ENCODE results near the gene TAB2. TPM values are rescaled to one million over a fixed set of nuclear protein-coding genes. Genes with fewer than 3 reads are reported as not detected.
A peak's percentile ranks its signal among the peaks of the same experiment; 100 is the strongest.

TAB2 gene
- total and polyA plus RNA-seq, 9 of the 15 experiments (the other 6 are each of a cell fraction or from before 2014, with no cell fraction given), result 9.1 to 38.3 (median 18.6) TPM

DNA sequence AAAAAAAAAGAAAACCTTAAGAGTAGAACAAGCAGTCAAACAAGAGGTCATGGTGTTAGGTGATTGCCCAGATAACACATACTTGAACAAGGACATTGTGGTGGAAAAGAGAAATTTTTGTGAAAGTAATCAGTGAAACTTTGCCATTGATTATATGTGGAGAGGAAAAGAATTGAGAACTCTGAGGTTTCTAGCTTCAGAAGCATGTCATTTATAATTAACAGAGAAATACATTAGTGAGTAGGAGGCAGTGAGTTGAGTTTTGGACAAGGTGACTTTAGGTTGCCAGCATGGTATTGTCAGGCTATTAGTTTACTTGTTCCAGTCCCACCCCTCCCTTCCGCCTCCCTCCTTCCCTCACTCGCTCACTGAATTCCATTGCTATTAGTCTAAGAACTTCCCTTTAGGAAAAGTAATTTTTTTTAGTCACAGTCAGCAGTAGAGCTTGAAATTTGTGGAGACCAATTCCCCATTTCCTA, 17.2 kb downstream of the TAB2 start:
- H3K4me2 ChIP-seq (ENCODE audit: insufficient read depth, low read length), result no peak overlapping the region

DNA sequence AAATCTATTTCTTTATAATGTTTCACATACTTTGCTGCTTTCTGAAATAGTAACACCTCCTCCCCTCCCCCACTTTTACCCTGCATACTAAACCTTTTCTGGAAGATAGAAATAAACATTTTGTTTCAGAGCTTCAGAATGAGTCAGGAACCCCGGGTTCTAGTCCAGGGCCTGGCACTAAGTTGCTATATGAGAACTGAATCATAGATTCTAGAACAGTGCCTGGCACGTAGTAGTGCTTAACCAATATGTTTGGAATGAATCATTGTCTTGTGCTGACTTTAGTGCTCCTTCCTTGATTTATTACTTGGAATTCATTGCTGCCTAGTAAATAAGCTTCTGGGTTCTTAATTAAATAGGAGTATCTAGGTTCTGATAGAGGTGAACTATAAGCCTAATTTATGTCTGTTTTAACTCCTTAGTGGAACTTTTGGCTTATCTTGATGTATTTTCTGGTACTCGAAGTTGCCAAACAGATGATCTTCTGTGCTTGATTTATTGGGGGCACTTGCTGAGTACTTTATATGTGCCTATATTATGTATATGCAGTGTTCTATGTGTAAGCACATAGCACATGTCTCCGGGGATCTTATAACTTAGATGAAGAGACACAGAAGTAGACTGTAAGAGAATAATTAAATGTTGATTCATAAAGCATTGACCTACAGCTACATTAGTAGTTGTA, 18.6 kb downstream of the TAB2 start:
- intact Hi-C loops (cut with micrococcal nuclease), result no loop called here
- no peak overlapping the region for H3K9ac ChIP-seq (ENCODE audit: insufficient read depth in 1 of 2, low read depth in 2 of 2, low read length in 2 of 2)
- DNase-seq (ENCODE audit: extremely low read depth in 1 of 4, low spot score in 3 of 4) (no peak), ATAC-seq (no peak), FAIRE-seq (no peak)
- no peak overlapping the region for H2AFZ ChIP-seq (ENCODE audit: low read depth, low read length)
- H3K4me3 ChIP-seq, result no peak overlapping the region
- POLR2A ChIA-PET, result interaction anchor here (1.3 kb wide), 1 partner anchor 19 kb away, joined by 4 read pairs; the partner anchor contains the start of gene TAB2
- no peaks in the 10 kb centered on the region for H3K9me1 ChIP-seq (ENCODE audit: control insufficient read depth, insufficient read depth, low read length)
- H4K20me1 ChIP-seq (replicated peaks; ENCODE audit: control insufficient read depth, insufficient read depth, low read length), result peaks cover 21% of the 10 kb centered on the region; the same call in 1 of the 2 replicates
- no peaks in the 10 kb centered on the region for H3K36me3 ChIP-seq (ENCODE audit: control insufficient read depth, insufficient read depth, low read length)
- no peaks in the 10 kb centered on the region for H3K27me3 ChIP-seq (ENCODE audit: control insufficient read depth in 2 of 2, insufficient read depth in 2 of 2, low read length in 2 of 2)
- H3K4me2 ChIP-seq (ENCODE audit: insufficient read depth, low read length), result no peak overlapping the region
- peaks cover 94% of the 10 kb centered on the region for H3K79me2 ChIP-seq (ENCODE audit: control insufficient read depth, insufficient read depth, low read length)
- H3K4me1 ChIP-seq (replicated peaks in 1 of 2; ENCODE audit: control insufficient read depth in 2 of 2, insufficient read depth in 2 of 2, low read length in 2 of 2), result peaks cover 0 to 16% of the 10 kb centered on the region in 2 experiments; a peak in 3 of 5 replicates
- in situ Hi-C loops (cut with MboI), result no loop called here
- CTCF ChIA-PET (ENCODE audit: low intra/inter-chr PET ratio), result no interaction called here
- H3K27ac ChIP-seq (ENCODE audit: extremely low read depth, low read depth, low read length), result no peak overlapping the region
- no peaks in the 10 kb centered on the region for H3K9me3 ChIP-seq (replicated peaks; ENCODE audit: control insufficient read depth, insufficient read depth, low read depth, low read length)
- BruUV-seq (replicated peaks), result no TSS peak
- 50% methylated on average over 4 of the region's 4 CpGs for WGBS (ENCODE audit: insufficient coverage, low coverage, missing lambda C conversion rate)
- TF ChIP-seq RBM25 (IDR thresholded peaks at IDR 0.05; ENCODE audit: low read depth, low read length, severe bottlenecking), result no peak
- no peak for TF ChIP-seq L3MBTL2 (IDR thresholded peaks at IDR 0.05)
- TF ChIP-seq ZNF347 (CRISPR knock-in tag; IDR thresholded peaks at IDR 0.05; ENCODE audit: low read depth), result no peak
- TF ChIP-seq PCBP2 (IDR thresholded peaks at IDR 0.05; ENCODE audit: low read depth, low read length, poor library complexity, severe bottlenecking), result no peak
- TF ChIP-seq, protein P1, sequence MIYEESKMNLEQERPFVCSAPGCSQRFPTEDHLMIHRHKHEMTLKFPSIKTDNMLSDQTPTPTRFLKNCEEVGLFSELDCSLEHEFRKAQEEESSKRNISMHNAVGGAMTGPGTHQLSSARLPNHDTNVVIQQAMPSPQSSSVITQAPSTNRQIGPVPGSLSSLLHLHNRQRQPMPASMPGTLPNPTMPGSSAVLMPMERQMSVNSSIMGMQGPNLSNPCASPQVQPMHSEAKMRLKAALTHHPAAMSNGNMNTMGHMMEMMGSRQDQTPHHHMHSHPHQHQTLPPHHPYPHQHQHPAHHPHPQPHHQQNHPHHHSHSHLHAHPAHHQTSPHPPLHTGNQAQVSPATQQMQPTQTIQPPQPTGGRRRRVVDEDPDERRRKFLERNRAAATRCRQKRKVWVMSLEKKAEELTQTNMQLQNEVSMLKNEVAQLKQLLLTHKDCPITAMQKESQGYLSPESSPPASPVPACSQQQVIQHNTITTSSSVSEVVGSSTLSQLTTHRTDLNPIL (CRISPR knock-in tag; IDR thresholded peaks at IDR 0.05), result no peak
- no peak for TF ChIP-seq ZNF766 (CRISPR knock-in tag; conservative IDR thresholded peaks at IDR 0.05)
- TF ChIP-seq POLR2H (tag; IDR thresholded peaks at IDR 0.05; ENCODE audit: low read depth), result no peak
- TF ChIP-seq, protein P2, sequence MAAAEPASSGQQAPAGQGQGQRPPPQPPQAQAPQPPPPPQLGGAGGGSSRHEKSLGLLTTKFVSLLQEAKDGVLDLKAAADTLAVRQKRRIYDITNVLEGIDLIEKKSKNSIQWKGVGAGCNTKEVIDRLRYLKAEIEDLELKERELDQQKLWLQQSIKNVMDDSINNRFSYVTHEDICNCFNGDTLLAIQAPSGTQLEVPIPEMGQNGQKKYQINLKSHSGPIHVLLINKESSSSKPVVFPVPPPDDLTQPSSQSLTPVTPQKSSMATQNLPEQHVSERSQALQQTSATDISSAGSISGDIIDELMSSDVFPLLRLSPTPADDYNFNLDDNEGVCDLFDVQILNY (CRISPR knock-in tag; IDR thresholded peaks at IDR 0.05), result no peak
- no peak for TF ChIP-seq CHD1 (IDR thresholded peaks at IDR 0.05; ENCODE audit: low read length)

More for the DNA sequence above, 17.2 kb downstream of the TAB2 start:
- Histone ChIP-seq H2AFZ (ENCODE audit: low read depth, low read length) (no peak overlapping the region), H3K9ac (ENCODE audit: insufficient read depth in 1 of 2, low read depth in 2 of 2, low read length in 2 of 2) (no peak overlapping the region), H4K20me1 (replicated peaks; ENCODE audit: control insufficient read depth, insufficient read depth, low read length) (peaks cover 28% of the 10 kb centered on the region; the same call in 1 of the 2 replicates), H3K4me3 (no peak overlapping the region), H3K9me1 (ENCODE audit: control insufficient read depth, insufficient read depth, low read length) (no peaks in the 10 kb centered on the region), H3K4me1 (replicated peaks in 1 of 2; ENCODE audit: control insufficient read depth in 2 of 2, insufficient read depth in 2 of 2, low read length in 2 of 2) (peaks cover 0 to 16% of the 10 kb centered on the region in 2 experiments; a peak in 3 of 5 replicates), H3K79me2 (ENCODE audit: control insufficient read depth, insufficient read depth, low read length) (peaks cover 97% of the 10 kb centered on the region), H3K36me3 (ENCODE audit: control insufficient read depth, insufficient read depth, low read length) (no peaks in the 10 kb centered on the region), H3K9me3 (replicated peaks; ENCODE audit: control insufficient read depth, insufficient read depth, low read depth, low read length) (no peaks in the 10 kb centered on the region), H3K27me3 (ENCODE audit: control insufficient read depth in 2 of 2, insufficient read depth in 2 of 2, low read length in 2 of 2) (no peaks in the 10 kb centered on the region), H3K27ac (ENCODE audit: extremely low read depth, low read depth, low read length) (no peak overlapping the region)
- DNase-seq (ENCODE audit: extremely low read depth in 1 of 4, low spot score in 3 of 4) (no peak), ATAC-seq (no peak; the same call in 2 of the 3 replicates), FAIRE-seq (no peak)
- in situ Hi-C loops (cut with MboI), result no loop called here
- CTCF ChIA-PET (ENCODE audit: low intra/inter-chr PET ratio), result no interaction called here
- POLR2A ChIA-PET, result interaction anchor here (1.1 to 1.8 kb wide), 3 partner anchors 11 to 16 kb away, joined by 3 to 6 read pairs (median 5); no protein-coding TSS in a partner anchor
- 79% methylated on average over 2 of the region's 2 CpGs for WGBS (ENCODE audit: insufficient coverage, low coverage, missing lambda C conversion rate)
- intact Hi-C loops (cut with micrococcal nuclease), result no loop called here
- no TSS peak for BruUV-seq (replicated peaks)
- TF ChIP-seq KAT8 (IDR thresholded peaks at IDR 0.05; ENCODE audit: low read depth), result no peak
- 0 out of 2 replicates have a peak, but pooled peaks have one; percentile 14 for TF ChIP-seq ZNF384 (IDR thresholded peaks at IDR 0.05; ENCODE audit: low read depth, low read length)
- no peak for TF ChIP-seq CREBBP (IDR thresholded peaks at IDR 0.05; ENCODE audit: low read depth, low read length)
- TF ChIP-seq, protein P3, sequence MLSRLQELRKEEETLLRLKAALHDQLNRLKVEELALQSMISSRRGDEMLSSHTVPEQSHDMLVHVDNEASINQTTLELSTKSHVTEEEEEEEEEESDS (CRISPR knock-in tag; IDR thresholded peaks at IDR 0.05), result no peak
- no peak for TF ChIP-seq ZNF143 (CRISPR knock-in tag; IDR thresholded peaks at IDR 0.05)
